Spleen (tissue), 11 donors: ENCODE data around the gene ARMCX2. TPM values are rescaled to one million over a fixed set of nuclear protein-coding genes. Genes with fewer than 3 reads are reported as not detected.

Source experiments
- DNase-seq: peaks from one replicate; pipeline ENCODE4 v3.0.0-alpha.2; 2020
- H3K27ac ChIP-seq, 8 donors: fragments of 200-600 bp; sonication (generic) in 7 of 8; 1 replicate in 4 of 8; 2 replicates in 4 of 8; pipeline versions ENCODE4 v1.5.0 to v1.8.0; 2016 to 2021; ENCODE audit warnings: inconsistent platforms in 4 of 8, mild to moderate bottlenecking in 4 of 8, moderate library complexity in 1 of 8
- H3K27me3 ChIP-seq, 7 donors: fragments of 200-600 bp; sonication (generic) in 6 of 7; replicated peaks in 1 of 7; 1 replicate in 4 of 7; 2 replicates in 3 of 7; pipeline versions ENCODE4 v1.5.0 to v1.8.0; 2016 to 2021; ENCODE audit warnings: inconsistent platforms in 3 of 7, mild to moderate bottlenecking in 1 of 7
- H3K36me3 ChIP-seq, 6 donors: fragments of 200-600 bp; sonication (generic) in 5 of 6; 1 replicate in 4 of 6; 2 replicates in 2 of 6; pipeline versions ENCODE4 v1.5.0 to v1.8.0; 2016 to 2021; ENCODE audit warnings: inconsistent platforms in 2 of 6
- H3K4me1 ChIP-seq, 6 donors: fragments of 200-600 bp; sonication (generic) in 5 of 6; 1 replicate in 3 of 6; 2 replicates in 3 of 6; pipeline versions ENCODE4 v1.5.0 to v1.8.0; 2016 to 2021; ENCODE audit warnings: inconsistent platforms in 3 of 6
- H3K4me3 ChIP-seq, 8 donors: fragments of 200-600 bp; sonication (generic) in 7 of 8; 1 replicate in 4 of 8; 2 replicates in 4 of 8; pipeline versions ENCODE4 v1.5.0 to v1.8.0; 2016 to 2021; ENCODE audit warnings: inconsistent platforms in 4 of 8, mild to moderate bottlenecking in 4 of 8, moderate library complexity in 2 of 8
- H3K9me3 ChIP-seq, 8 donors: fragments of 200-600 bp; sonication (generic) in 7 of 8; 1 replicate in 4 of 8; 2 replicates in 4 of 8; pipeline versions ENCODE4 v1.5.0 to v1.8.0; 2016 to 2021; ENCODE audit warnings: inconsistent platforms in 4 of 8
- CTCF ChIP-seq, 11 experiments: fragments of 200-600 bp in 7 of 11; fragments of 450-650 bp in 4 of 11; sonication (generic) in 4 of 11; IDR thresholded peaks in 8 of 11; conservative IDR thresholded peaks in 3 of 11; 1 replicate in 7 of 11; 2 replicates in 4 of 11; pipeline versions ENCODE4 v1.4.0 to v1.8.0; 2016 to 2021; ENCODE audit warnings: antibody characterized with exemption in 11 of 11, inconsistent platforms in 4 of 11, mild to moderate bottlenecking in 1 of 11
- POLR2A ChIP-seq, 3 donors: fragments of 450-650 bp; IDR thresholded peaks; one replicate each; pipeline ENCODE4 v1.5.1; 2017; ENCODE audit warnings: antibody characterized with exemption in 3 of 3, mild to moderate bottlenecking in 1 of 3
- POLR2AphosphoS5 ChIP-seq, 3 donors: sonication (generic); formaldehyde crosslinking; IDR thresholded peaks; one replicate each; pipeline ENCODE4 v1.5.1; 2017; ENCODE audit warnings: antibody characterized with exemption in 3 of 3
- WGBS, 5 donors: extraction: QIAGEN DNeasy Blood & Tissue Kit in 3 of 5; methylation state at CpG; one replicate each; pipeline versions ENCODE4 v1.1.5 to v1.1.7; 2013 to 2018; 5-methylcytosine and 5-hydroxymethylcytosine counted together
- intact Hi-C: fragments of 100-400 bp; cut with DNase I; formaldehyde crosslinking; loops from one replicate; pipeline ENCODE4 v1.15.0; 2023; ENCODE audit warnings: low total_unique reads
- polyA plus RNA-seq, 3 donors: library from polyadenylated mRNA; stranded (reverse); fragments of 200-250 nt; gene quantifications; one replicate each; pipeline ENCODE4 v1.2.1, GENCODE V29; 2013
- total RNA-seq, 7 donors: library from RNA; depleted of rRNA in 3 of 7; stranded (reverse); fragments of >200 nt in 3 of 7; fragmentation: NEBNext Ultra II Directional in 4 of 7; extraction: Animal tissue kit (Norgen Biotek cat#: 25700) in 4 of 7; gene quantifications; one replicate each; pipeline versions ENCODE4 v1.1.0 to v1.2.1, GENCODE V29; 2016 to 2021
- donor health status: healthy with polysubstance abuse.
- donor health status: DM: no; HTN: no; CAD: no; lungs with moderate emphysema.
- donor health status: DM: no; HTN: no; CAD: no.
- donor health status: Bipolar disorder and iron deficiency.
- donor health status: healthy.
- donor health status: DM: no; HTN: no; CAD: no.
- donor health status: DM: yes; HTN: yes; CAD: no.

Gene ARMCX2
- total and polyA plus RNA-seq, 10 donors = 10.7 to 52.3 (median 34.3) TPM

GRCh38 chrX:101677028-101677427 lies 17.4 kb upstream of the ARMCX2 start:
- peaks cover 0 to 25% (median 0%) of the 10 kb centered on the region in 7 donors for H3K27me3 ChIP-seq
- no peaks in the 10 kb centered on the region for H3K9me3 ChIP-seq
- H3K4me1 ChIP-seq = no peaks in the 10 kb centered on the region
- TF ChIP-seq POLR2AphosphoS5 (IDR thresholded peaks at IDR 0.05) (no peak), CTCF (IDR thresholded peaks at IDR 0.05 in 8 of 11, conservative IDR thresholded peaks at IDR 0.05 in 3 of 11) (no peak), POLR2A (IDR thresholded peaks at IDR 0.05) (no peak)
- no peak overlapping the region for H3K4me3 ChIP-seq
- no peak overlapping the region for H3K27ac ChIP-seq
- intact Hi-C loops = no loop called here
- DNase-seq = no peak
- no peaks in the 10 kb centered on the region for H3K36me3 ChIP-seq
- WGBS, 5 donors = 50 to 85% (median 70%) methylated on average over 1 of the region's 1 CpG

DNA sequence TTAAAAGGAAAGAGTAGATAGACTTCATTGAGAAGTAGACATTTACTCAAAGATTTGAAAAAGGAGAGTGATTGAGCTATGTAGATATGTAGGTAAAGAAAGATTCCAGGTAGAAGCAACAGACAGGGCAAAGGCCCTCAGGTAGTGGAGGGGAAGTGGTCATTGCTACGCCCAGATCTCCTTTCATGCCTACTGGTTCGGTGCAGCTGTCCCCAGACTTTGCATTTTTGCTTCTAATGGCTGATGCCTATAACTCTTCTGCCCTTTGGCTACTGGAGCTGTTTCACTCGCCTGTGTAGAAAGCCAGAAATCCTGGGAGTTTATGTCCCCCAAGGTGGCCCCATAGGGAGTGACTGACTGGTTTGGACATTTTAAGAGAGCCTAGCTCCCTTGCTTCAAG lies 16.9 kb upstream of the ARMCX2 start:
- Histone ChIP-seq H3K36me3 (no peaks in the 10 kb centered on the region), H3K27me3 (peaks cover 0 to 25% (median 0%) of the 10 kb centered on the region in 7 donors), H3K4me3 (no peak overlapping the region), H3K4me1 (no peaks in the 10 kb centered on the region), H3K9me3 (no peaks in the 10 kb centered on the region), H3K27ac (no peak overlapping the region)
- intact Hi-C loops = no loop called here
- TF ChIP-seq POLR2AphosphoS5 (IDR thresholded peaks at IDR 0.05) = no peak
- no peak for TF ChIP-seq POLR2A (IDR thresholded peaks at IDR 0.05)
- TF ChIP-seq CTCF (IDR thresholded peaks at IDR 0.05 in 8 of 11, conservative IDR thresholded peaks at IDR 0.05 in 3 of 11) = no peak
- 47 to 85% (median 63%) methylated on average over 3 of the region's 3 CpGs for WGBS, 5 donors
- DNase-seq = no peak

GRCh38 chrX:101668143-101668542 lies 8.5 kb upstream of the ARMCX2 start:
- no peak for DNase-seq
- H3K27me3 ChIP-seq = peaks cover 0 to 9% (median 0%) of the 10 kb centered on the region in 7 donors
- no peak overlapping the region for H3K4me3 ChIP-seq
- H3K27ac ChIP-seq = no peak overlapping the region
- H3K36me3 ChIP-seq = no peaks in the 10 kb centered on the region
- TF ChIP-seq CTCF (IDR thresholded peaks at IDR 0.05 in 8 of 11, conservative IDR thresholded peaks at IDR 0.05 in 3 of 11) = no peak
- TF ChIP-seq POLR2AphosphoS5 (IDR thresholded peaks at IDR 0.05) = no peak
- TF ChIP-seq POLR2A (IDR thresholded peaks at IDR 0.05) = no peak
- intact Hi-C loops = no loop called here
- WGBS, 5 donors = 43 to 87% (median 76%) methylated on average over 2 of the region's 2 CpGs
- no peaks in the 10 kb centered on the region for H3K4me1 ChIP-seq
- H3K9me3 ChIP-seq = no peaks in the 10 kb centered on the region

GRCh38 chrX:101658661-101659491 lies 774 bp downstream of the ARMCX2 start:
- TF ChIP-seq POLR2A (IDR thresholded peaks at IDR 0.05) (no peak), POLR2AphosphoS5 (IDR thresholded peaks at IDR 0.05) (peak; percentile 67 to 83 (median 69))
- 1 to 29% (median 2%) methylated on average over 31 to 38 of the region's 38 CpGs for WGBS, 5 donors
- H3K9me3 ChIP-seq = no peaks in the 10 kb centered on the region
- H3K36me3 ChIP-seq = peaks cover 0 to 10% (median 0%) of the 10 kb centered on the region in 6 donors
- H3K4me1 ChIP-seq = peaks cover 0 to 21% (median 8%) of the 10 kb centered on the region in 6 donors
- peak; percentile 84 for DNase-seq
- peaks cover 0 to 19% (median 0%) of the 10 kb centered on the region in 7 donors for H3K27me3 ChIP-seq
- H3K4me3 ChIP-seq = peak overlapping the region; percentile 39 to 77 (median 53)
- intact Hi-C loops = no loop called here
- H3K27ac ChIP-seq = peak overlapping the region in 7 of 8 donors; percentile 61 to 82 (median 73)
